NCI-H345 treated with DMSO at 0.1 percent for 48 hours (cell line): ENCODE data around the gene RNU1-3.
"Not testable (repeated sequence)": the region's sequence is repeated elsewhere in the genome, so short reads cannot be mapped to it uniquely, and the experiment has no call there.

Experiments
- DNase-seq: peaks from one replicate; lab custom pipeline; 2025; ENCODE audit not compliant: unreplicated experiment; lab: John Stamatoyannopoulos, UW

Gene RNU1-3

GRCh38 chr1:16621300-16621658 is 45.5 kb downstream of the RNU1-3 start:
- no peak for DNase-seq

- not testable (repeated sequence) for DNase-seq
These were observed 46.8 kb downstream of the RNU1-3 start for GRCh38 chr1:16619803-16620501.

GRCh38 chr1:16618719-16619118 is 48.0 kb downstream of the RNU1-3 start:
- no peak for DNase-seq

GRCh38 chr1:16617778-16618580 is 48.8 kb downstream of the RNU1-3 start:
- DNase-seq = no peak

GRCh38 chr1:16617114-16617631 is 49.6 kb downstream of the RNU1-3 start:
- DNase-seq = no peak
